Limb (tissue), 2 donors: ENCODE measurements around the gene COG4.
"Not testable (repeated sequence)": the region's sequence is repeated elsewhere in the genome, so short reads cannot be mapped to it uniquely, and the experiment has no call there.

Experiments
- DNase-seq, 2 donors: peaks; one replicate each; pipeline ENCODE4 v3.0.0-alpha.2; 2016; ENCODE audit errors: extremely low spot score in 2 of 2

Gene COG4

DNA sequence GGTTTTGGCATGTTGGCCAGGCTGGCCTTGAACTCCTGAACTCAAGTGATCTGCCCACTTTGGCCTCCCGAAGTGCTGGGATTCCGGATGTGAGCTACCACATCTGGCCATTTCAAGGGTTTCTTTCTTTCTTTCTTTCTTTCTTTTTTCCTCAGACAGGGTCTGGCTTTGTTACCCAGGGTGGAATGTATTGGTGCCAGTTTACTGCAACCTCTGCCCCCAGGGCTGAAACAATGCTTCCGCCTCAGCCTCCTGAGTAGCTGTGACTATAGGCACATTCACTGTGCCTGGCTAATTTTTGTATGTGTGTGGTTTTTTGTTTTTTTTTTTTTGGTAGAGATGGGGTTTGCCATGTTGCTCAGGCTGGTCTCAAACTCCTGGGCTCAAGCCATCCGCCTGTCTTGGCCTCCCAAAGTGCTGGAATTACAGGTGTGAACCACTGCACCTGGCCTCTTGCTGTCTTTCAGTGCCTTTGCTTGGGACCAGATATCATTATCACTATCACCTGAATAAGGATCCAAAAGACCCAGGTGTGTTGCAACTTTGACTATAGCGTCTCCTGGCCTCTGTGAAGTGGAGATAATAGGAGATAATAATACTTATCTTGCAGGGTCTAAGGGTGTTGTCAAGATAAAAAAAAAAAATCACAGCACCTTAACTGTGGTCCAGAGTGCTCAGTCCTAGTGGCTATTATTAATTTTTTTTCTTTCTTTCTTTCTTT is 65.7 kb downstream of the COG4 start:
- no peak for DNase-seq

- no peak for DNase-seq
These were observed 67.4 kb downstream of the COG4 start for GRCh38 chr16:70455910-70456309.

DNA sequence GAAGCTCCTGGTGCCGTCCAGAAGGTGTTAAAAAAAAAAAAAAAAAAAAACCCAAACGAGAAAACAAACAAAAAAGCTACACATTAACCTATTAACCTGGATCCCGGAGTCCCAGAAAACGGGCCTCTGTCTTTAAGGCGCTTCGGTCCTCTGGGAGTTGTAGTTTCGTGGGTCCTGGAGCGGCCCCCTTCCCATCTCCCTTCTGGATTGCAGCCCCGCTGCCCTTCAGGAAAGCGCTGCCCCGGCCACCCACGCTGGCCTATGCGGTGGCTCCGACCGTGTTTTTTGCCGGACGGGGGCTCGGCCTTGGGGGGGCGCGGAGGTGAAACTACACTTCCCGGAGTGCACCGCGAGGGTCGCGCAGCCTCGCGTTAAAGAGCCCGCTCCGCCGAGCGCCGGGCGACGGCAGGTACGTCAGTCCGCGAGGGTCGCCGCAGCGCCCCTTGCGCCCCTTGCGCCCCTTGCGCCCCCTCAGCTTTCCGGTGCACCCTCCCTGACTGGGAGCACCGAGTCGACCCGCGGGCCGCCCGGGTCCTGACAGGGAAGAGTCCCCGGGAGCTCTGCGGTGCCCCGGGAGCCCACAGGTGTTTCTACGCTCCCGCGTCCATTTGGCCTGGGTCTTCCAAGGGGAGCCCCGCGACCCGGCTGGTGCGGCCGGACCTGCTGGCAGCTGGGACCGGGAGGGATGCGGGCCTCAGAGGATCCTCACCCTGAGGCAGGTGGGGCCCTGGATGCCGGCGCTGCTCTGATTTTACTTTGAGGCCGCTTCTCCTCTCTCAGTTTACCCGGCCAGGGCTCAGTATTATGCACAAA is 68.9 kb downstream of the COG4 start, which contains the start of gene FCSK:
Gene FCSK, plus strand, starts transcription at position 374 of the 813 bp plus-strand sequence. CDS start 8,596 bp downstream, outside the sequence.
- DNase-seq: peak; percentile 84 to 87

GRCh38 chr16:70453892-70454221 is 69.5 kb downstream of the COG4 start:
- peak in 1 of 2 donors; percentile 62 for DNase-seq

- no peak for DNase-seq
These were observed 70.0 kb downstream of the COG4 start for GRCh38 chr16:70453117-70453891.

- not testable (repeated sequence) for DNase-seq
These were observed 72.4 kb downstream of the COG4 start for GRCh38 chr16:70451004-70451340.

- DNase-seq: not testable (repeated sequence)
These were observed 73.0 kb downstream of the COG4 start for GRCh38 chr16:70450142-70451003.

DNA sequence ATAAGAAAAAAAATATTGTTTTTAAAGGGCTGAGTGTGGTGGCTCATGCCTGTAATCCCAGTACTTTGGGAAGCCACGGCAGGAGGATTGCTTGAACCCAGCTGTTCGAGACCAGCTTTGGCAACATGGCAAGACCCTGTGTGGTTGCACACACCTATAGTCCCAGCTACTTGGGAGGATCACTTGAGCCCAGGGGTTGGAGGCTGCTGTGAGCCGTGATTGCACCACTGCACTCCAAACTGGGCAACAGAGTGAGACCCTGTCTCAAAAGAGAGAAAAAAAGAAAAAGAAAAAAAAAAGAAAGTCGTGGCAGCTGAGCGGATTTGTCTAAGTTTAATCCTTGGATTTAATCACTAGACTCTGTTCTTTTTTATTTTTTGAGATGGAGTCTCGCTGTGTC is 75.3 kb downstream of the COG4 start:
- no peak for DNase-seq

GRCh38 chr16:70444249-70445063 is 78.9 kb downstream of the COG4 start:
- no peak for DNase-seq

- DNase-seq: no peak
These were observed 81.0 kb downstream of the COG4 start for GRCh38 chr16:70442344-70442743.

DNA sequence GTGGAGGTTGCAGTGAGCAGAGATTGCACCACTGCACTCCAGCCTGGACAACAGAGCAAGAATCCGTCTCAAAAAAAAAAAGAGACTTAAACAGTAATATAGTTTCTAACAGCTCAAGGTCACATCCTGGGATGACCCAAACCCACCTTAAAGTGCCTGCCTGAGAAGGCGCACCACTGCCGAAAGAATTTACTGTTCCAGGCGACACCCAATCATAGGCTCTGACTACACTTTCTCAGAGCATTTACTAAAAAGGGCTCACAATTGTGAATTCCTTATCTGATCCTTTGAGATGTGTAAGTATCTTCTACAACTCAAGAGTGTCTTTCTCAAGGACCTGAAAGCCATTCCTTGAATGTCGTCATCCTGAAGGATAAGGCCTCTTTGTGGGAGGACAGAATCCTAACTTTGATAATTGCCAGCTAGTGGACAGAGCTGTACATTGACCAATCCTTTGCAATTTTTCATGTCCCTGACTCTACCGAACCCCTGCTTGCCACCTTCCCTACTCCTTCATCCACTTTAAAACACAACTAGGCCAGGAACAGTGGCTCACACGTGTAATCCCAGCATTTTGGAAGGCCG is 81.9 kb downstream of the COG4 start:
- no peak for DNase-seq

DNA sequence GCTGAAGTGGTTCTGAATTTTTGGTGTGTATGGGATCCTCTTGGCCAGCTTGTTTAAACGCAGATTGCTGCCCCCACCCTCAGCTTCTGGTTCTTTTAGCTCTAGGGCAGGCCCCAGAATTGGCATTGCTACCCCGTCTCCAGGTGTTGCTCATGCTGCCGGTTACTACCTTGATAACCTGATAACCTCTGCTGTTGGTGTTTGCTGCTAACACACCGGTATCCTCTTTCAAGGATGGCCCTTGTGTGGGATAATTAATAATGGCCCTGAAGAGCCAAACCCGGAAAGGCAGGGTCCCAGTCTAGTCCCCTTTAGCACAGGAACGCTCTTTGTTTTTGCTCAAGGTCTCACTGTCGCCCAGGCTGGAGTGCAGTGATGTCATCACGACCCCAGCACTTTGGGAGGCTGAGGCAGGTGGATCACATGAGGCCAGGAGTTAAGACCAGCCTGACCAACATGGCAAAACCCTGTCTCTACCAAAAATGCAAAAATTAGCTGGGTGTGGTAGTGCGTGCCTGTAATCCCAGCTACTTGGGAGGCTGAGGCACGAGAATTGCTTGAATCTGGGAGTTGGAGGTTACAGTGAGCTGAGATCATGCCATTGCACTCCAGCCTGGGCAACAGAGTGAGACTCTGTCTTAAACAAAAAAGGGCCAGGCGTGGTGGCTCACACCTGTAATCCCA is 83.2 kb downstream of the COG4 start:
- DNase-seq: no peak

- peak; percentile 96 to 98 for DNase-seq
These were observed 84.1 kb downstream of the COG4 start, which contains the start of gene ST3GAL2 for GRCh38 chr16:70438969-70439862. Gene ST3GAL2, minus strand, starts transcription at chr16:70439100. Its CDS starts 40,570 bp downstream, at chr16:70398530.

DNA sequence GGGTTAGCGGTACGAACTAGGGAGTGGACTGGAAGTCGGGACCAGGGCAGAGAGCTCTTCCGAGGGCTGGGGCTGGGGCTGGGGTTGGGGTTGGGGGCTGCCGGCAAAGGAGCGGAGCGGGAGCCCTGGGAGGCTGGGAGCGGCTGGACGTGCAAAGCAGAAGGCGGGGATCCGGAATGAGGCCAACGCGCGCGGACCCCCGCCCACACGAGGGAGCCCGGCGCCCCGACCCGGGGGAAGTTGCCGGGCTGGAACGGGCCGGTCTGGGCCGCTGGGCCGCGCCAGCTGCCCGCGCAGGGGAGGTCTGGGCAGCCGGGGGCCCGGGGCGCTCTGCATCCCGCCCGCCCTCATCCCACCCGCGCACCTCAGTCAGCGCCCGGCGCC is 84.8 kb downstream of the COG4 start:
- DNase-seq: peak in 1 of 2 donors; percentile 80

GRCh38 chr16:70437582-70438557 is 85.5 kb downstream of the COG4 start:
- no peak for DNase-seq

DNA sequence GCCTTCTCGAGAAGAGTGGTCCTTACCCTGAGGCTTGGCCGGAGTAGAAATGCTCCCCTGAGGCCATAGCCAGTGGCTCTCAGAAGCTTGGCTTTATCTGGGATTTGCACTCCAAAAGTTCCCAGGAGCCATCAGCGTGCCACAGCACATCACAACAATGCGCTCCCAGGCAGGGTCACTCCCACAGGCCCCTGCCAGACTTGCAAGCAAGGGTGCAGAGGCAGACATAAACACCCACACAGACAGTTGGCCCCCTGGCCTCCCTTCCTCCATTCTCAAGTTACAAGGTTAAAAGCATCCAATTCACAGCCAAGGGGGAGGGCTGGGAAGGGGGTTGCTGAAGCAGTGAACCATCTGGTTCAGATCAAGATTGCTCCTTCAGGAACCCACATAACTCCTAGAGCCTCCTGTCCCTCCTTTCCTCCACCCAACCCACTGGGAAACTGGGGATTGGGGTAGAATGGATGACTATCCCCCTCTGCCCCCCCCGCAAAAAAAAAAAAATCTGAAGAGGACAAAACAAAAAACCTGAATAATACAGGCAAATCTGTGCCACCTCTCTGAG is 86.3 kb downstream of the COG4 start:
- peak in 1 of 2 donors; percentile 69 for DNase-seq
